Panc1 (cell line): ENCODE measurements around the gene CACTIN. TPM values are rescaled to one million over a fixed set of nuclear protein-coding genes. Genes with fewer than 3 reads are reported as not detected.
A peak's percentile ranks its signal among the peaks of the same experiment; 100 is the strongest.

Source experiments
- ATAC-seq: fragments of 200-7000 bp; cut with Tn5 transposase; 2 replicates; pipeline ENCODE4 v1.9.1; 2020; ENCODE audit warnings: mild to moderate bottlenecking, moderate library complexity
- BruUV-seq: library from RNA; stranded (reverse); fragments of 400-500 nt; replicated peaks from 2 replicates; lab custom pipeline; 2021; lab: Mats Ljungman, UMichigan
- CTCF ChIA-PET: fragments of 300-600 bp; sonication (Branson Sonifier 250); formaldehyde crosslinking; loops from one replicate; lab custom pipeline; 2022; ENCODE audit warnings: antibody characterized with exemption; lab: Charles Lee
- POLR2A ChIA-PET: fragments of 300-600 bp; sonication (Branson Sonifier 250); formaldehyde crosslinking; loops from one replicate; lab custom pipeline; 2022; ENCODE audit warnings: antibody characterized with exemption; lab: Charles Lee
- DNase-seq: peaks from one replicate; pipeline ENCODE4 v3.0.0-alpha.2; 2010; ENCODE audit warnings: low read depth, low spot score
- H3K27ac ChIP-seq: 2 replicates; pipeline ENCODE4 v1.5.1; 2011; ENCODE audit warnings: mild to moderate bottlenecking, low read length, inconsistent platforms
- H3K27me3 ChIP-seq: fragments of 200-500 bp; sonication (Bioruptor generic); 2 replicates; pipeline ENCODE4 v1.6.0; 2014; ENCODE audit warnings: low read length, inconsistent platforms; ENCODE audit not compliant: control insufficient read depth, insufficient read depth
- H3K36me3 ChIP-seq: fragments of 200-500 bp; sonication (Bioruptor generic); 2 replicates; pipeline ENCODE4 v1.5.1; 2014; ENCODE audit warnings: inconsistent platforms, mild to moderate bottlenecking, low read length, moderate library complexity; ENCODE audit not compliant: control insufficient read depth, insufficient read depth
- H3K4me1 ChIP-seq: 2 replicates; pipeline ENCODE4 v1.5.1; 2011; ENCODE audit warnings: inconsistent platforms, mild to moderate bottlenecking, low read length, moderate library complexity; ENCODE audit not compliant: control insufficient read depth, insufficient read depth
- H3K4me3 ChIP-seq, 2 experiments: 2 replicates each; pipeline ENCODE4 v1.5.1; 2011 to 2012; ENCODE audit warnings: low read depth in 2 of 2, low read length in 2 of 2, mild to moderate bottlenecking in 2 of 2, inconsistent platforms in 1 of 2, moderate library complexity in 1 of 2
- H3K9me3 ChIP-seq: fragments of 200-500 bp; sonication (Bioruptor generic); 2 replicates; pipeline ENCODE4 v1.5.1; 2014; ENCODE audit warnings: low read depth, mild to moderate bottlenecking, inconsistent platforms, low read length, moderate library complexity; ENCODE audit not compliant: control insufficient read depth, insufficient read depth
- POLR2AphosphoS5 ChIP-seq: IDR thresholded peaks from 2 replicates; pipeline ENCODE4 v1.6.1; 2012; ENCODE audit warnings: mild to moderate bottlenecking, low read depth, low read length, moderate library complexity
- SIN3A ChIP-seq: IDR thresholded peaks from 2 replicates; pipeline ENCODE4 v1.6.1; 2012; ENCODE audit warnings: low read depth, mild to moderate bottlenecking, low read length, moderate library complexity, borderline replicate concordance; ENCODE audit not compliant: insufficient read depth
- TCF7L2 ChIP-seq: IDR thresholded peaks from 2 replicates; pipeline ENCODE4 v1.6.1; 2011; ENCODE audit warnings: mild to moderate bottlenecking, low read depth, low read length, inconsistent platforms
- in situ Hi-C: cut with HindIII; loops from 2 replicates; pipeline ENCODE4 v1.10.0; 2016; ENCODE audit warnings: low sequenced_read_pairs, low pct_unique_long_range_greater_than_20kb
- intact Hi-C: fragments of 100-400 bp; cut with micrococcal nuclease; formaldehyde crosslinking; loops from one replicate; pipeline ENCODE4 v1.10.0; 2022; ENCODE audit not compliant: unreplicated experiment
- total RNA-seq: library from RNA; stranded (reverse); gene quantifications from one replicate; pipeline ENCODE4 v1.2.1, GENCODE V29; 2021; ENCODE audit not compliant: unreplicated experiment
- TF ChIP-seq, protein P1 (sequence below), 2 experiments: IDR thresholded peaks; 2 replicates each; pipeline ENCODE4 v1.6.1; 2011 to 2012; ENCODE audit warnings: low read depth in 2 of 2, control low read depth in 1 of 2, low read length in 1 of 2, mild to moderate bottlenecking in 1 of 2, moderate library complexity in 1 of 2; ENCODE audit not compliant: insufficient read depth in 1 of 2
- TF ChIP-seq, protein P2 (sequence below): fragments of 450-650 bp; IDR thresholded peaks from 2 replicates; pipeline ENCODE4 v1.5.1; 2017; ENCODE audit warnings: mild to moderate bottlenecking

Gene CACTIN
- total RNA-seq, 1 experiment from 2014 or later: 25.2 TPM

DNA sequence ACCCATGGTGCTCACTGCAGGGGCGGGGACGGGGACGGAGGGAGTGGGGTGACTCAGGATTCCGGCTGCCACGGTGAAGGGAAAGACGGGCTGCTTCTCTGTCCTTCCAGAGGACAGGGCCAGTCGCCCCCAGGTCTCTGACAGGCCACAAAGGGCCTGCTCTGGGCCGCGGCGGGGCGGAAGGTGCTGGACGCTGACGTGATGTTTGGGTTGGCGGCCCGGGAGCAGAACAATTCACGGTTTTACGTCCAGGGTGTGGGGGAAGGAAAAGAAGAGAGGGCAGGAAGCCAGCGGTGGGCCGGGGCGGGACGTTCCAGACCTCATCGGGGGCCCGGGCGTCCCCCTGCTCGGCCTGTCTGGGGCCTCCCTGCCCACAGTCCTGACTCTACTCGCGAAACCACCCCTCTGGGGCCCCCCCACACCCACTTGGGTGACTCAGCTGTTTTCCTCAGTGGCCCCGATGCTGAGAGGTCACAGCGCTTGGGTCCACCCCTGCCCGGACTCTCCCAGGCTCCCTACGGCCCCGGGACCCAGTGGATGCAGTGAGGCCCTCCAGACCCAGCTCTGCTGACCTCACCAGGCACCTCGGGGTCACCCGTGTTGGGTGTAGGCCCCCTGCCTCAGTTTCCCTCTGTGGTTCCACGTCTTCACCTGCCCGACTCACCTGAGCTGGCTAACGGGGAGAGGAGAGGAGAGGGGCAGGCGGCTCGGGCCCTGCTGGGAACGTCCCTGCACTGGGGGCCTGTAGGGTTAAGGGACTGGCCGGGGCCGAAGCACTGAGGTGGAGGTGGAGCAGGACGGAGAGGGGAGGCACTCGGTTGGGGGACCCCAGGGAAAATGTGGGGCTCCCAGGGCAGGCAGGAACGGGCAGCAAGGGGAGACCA lies 44.4 kb upstream of the CACTIN start:
- BruUV-seq: no TSS peak
- H3K27me3 ChIP-seq: no peaks in the 10 kb centered on the region
- TF ChIP-seq, protein P1, sequence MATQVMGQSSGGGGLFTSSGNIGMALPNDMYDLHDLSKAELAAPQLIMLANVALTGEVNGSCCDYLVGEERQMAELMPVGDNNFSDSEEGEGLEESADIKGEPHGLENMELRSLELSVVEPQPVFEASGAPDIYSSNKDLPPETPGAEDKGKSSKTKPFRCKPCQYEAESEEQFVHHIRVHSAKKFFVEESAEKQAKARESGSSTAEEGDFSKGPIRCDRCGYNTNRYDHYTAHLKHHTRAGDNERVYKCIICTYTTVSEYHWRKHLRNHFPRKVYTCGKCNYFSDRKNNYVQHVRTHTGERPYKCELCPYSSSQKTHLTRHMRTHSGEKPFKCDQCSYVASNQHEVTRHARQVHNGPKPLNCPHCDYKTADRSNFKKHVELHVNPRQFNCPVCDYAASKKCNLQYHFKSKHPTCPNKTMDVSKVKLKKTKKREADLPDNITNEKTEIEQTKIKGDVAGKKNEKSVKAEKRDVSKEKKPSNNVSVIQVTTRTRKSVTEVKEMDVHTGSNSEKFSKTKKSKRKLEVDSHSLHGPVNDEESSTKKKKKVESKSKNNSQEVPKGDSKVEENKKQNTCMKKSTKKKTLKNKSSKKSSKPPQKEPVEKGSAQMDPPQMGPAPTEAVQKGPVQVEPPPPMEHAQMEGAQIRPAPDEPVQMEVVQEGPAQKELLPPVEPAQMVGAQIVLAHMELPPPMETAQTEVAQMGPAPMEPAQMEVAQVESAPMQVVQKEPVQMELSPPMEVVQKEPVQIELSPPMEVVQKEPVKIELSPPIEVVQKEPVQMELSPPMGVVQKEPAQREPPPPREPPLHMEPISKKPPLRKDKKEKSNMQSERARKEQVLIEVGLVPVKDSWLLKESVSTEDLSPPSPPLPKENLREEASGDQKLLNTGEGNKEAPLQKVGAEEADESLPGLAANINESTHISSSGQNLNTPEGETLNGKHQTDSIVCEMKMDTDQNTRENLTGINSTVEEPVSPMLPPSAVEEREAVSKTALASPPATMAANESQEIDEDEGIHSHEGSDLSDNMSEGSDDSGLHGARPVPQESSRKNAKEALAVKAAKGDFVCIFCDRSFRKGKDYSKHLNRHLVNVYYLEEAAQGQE (IDR thresholded peaks at IDR 0.05; ENCODE audit: insufficient read depth in 1 of 2, low read depth in 2 of 2, low read length in 1 of 2): no peak
- TF ChIP-seq POLR2AphosphoS5 (no peak), TCF7L2 (no peak), SIN3A (no peak)
- TF ChIP-seq, protein P2, sequence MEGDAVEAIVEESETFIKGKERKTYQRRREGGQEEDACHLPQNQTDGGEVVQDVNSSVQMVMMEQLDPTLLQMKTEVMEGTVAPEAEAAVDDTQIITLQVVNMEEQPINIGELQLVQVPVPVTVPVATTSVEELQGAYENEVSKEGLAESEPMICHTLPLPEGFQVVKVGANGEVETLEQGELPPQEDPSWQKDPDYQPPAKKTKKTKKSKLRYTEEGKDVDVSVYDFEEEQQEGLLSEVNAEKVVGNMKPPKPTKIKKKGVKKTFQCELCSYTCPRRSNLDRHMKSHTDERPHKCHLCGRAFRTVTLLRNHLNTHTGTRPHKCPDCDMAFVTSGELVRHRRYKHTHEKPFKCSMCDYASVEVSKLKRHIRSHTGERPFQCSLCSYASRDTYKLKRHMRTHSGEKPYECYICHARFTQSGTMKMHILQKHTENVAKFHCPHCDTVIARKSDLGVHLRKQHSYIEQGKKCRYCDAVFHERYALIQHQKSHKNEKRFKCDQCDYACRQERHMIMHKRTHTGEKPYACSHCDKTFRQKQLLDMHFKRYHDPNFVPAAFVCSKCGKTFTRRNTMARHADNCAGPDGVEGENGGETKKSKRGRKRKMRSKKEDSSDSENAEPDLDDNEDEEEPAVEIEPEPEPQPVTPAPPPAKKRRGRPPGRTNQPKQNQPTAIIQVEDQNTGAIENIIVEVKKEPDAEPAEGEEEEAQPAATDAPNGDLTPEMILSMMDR: no peak
- no peaks in the 10 kb centered on the region for H3K9me3 ChIP-seq
- no peak for DNase-seq
- H3K27ac ChIP-seq: no peak overlapping the region
- intact Hi-C loops: no loop called here
- ChIA-PET POLR2A (no interaction called here), CTCF (no interaction called here)
- in situ Hi-C loops: no loop called here
- no peak overlapping the region for H3K4me3 ChIP-seq
- ATAC-seq: no peak
- no peaks in the 10 kb centered on the region for H3K36me3 ChIP-seq
- H3K4me1 ChIP-seq: peaks cover 7% of the 10 kb centered on the region; the same call in 1 of the 2 replicates

DNA sequence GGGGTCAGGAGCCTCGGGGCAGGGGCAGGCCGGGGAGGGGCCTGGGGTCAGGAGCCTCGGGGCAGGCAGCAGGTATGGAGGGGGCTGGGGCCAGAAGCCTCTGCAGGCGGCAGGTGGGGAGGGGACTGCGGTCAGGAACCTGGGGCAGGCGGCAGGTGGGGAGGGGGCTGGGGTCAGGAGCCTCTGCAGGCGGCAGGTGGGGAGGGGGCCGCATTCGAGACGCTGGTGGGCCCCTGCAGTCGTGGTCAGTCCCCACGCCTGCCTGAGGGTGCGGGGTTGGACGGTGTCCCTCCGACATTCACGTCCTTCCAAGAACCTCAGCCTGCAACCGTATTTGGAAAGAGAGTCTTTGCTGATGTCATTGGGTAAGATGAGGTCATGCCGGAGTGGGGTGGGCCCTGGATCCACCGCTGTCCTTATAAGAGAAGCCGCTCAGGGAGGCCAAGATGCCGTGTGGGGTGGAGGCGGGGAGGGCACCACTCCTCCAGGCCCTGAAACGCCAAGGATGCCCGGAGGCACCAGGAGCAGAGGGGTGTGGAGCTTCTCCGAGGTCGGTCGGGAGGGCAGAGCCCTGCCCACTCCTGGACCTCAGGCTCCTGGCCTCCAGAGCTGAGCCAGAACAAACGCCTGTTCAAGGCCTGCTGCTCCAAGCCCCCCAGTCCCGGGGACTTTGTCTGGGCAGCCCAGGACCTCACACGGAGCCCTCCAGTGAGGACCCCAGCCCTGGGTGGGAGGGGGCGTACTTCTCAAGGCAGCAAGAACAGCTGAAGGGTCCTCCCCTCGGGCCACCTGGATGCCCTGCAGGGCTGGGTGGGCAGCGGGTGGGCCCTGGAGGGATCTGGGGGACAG lies 43.6 kb upstream of the CACTIN start:
- intact Hi-C loops: loop anchor here (5.0 kb wide), 1 partner anchor 37 kb away; the partner anchor contains the start of gene TJP3

More for the DNA sequence above, 43.6 kb upstream of the CACTIN start:
- TF ChIP-seq POLR2AphosphoS5 (no peak), TCF7L2 (no peak), SIN3A (no peak)
- TF ChIP-seq, protein P2: no peak
- TF ChIP-seq, protein P1 (IDR thresholded peaks at IDR 0.05; ENCODE audit: insufficient read depth in 1 of 2, low read depth in 2 of 2, low read length in 1 of 2): no peak
- Histone ChIP-seq H3K9me3 (no peaks in the 10 kb centered on the region), H3K27me3 (no peaks in the 10 kb centered on the region), H3K4me1 (peaks cover 7% of the 10 kb centered on the region; the same call in 1 of the 2 replicates), H3K27ac (no peak overlapping the region), H3K36me3 (no peaks in the 10 kb centered on the region), H3K4me3 (no peak overlapping the region)
- ATAC-seq: peak; percentile 26
- CTCF ChIA-PET: no interaction called here
- in situ Hi-C loops: no loop called here
- POLR2A ChIA-PET: no interaction called here
- no peak for DNase-seq
- no TSS peak for BruUV-seq
